Hematopoietic multipotent progenitor cell treated with erythropoietin and hydrocortisone succinate and interleukin-3 and kit ligand, for 6 days (in vitro differentiated cells): ENCODE measurements around the gene KANTR.
"Not testable (repeated sequence)": the region's sequence is repeated elsewhere in the genome, so short reads cannot be mapped to it uniquely, and the experiment has no call there.

Source experiments
- DNase-seq: peaks from one replicate; pipeline ENCODE4 v3.0.0-alpha.2; 2015

Gene KANTR

DNA sequence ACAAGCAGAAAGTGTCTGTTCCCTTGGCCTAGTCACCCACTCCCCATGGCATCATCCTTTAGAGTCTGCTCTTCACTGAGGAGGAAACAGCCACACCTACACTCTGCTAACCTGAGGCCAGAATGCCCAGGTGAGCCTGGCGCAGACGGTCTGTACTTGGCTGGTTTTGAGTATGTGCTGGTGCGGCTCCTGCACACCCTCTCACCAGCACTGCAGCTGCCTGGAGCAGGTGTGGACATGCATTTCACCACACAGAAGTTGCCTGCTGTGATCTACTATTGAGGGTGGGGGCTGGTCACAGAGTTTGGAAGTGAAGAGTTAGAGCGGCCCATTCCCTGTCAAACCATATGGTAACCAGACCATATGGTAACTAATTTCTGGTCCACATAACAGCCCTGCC, 39.5 kb downstream of the KANTR start:
- no peak for DNase-seq

DNA sequence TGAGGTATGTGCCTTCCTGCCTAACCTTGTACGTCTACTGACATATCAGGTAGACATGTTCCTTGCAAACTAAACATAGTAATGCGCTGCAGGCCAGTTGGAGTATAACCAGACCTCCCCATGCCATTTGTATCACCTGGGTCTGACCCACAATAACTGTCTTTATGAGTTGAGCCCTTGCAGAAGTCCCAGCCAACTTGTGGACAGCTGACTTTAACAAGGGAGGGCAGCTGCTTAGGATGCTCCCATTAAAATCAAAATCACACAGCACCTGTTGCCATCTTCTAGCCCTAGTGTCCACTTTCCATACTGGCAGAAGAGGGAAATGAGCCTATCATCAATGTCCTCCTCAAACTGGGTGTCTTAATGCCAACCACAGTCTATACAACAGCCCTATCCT, 41.6 kb downstream of the KANTR start:
- DNase-seq = no peak

DNA sequence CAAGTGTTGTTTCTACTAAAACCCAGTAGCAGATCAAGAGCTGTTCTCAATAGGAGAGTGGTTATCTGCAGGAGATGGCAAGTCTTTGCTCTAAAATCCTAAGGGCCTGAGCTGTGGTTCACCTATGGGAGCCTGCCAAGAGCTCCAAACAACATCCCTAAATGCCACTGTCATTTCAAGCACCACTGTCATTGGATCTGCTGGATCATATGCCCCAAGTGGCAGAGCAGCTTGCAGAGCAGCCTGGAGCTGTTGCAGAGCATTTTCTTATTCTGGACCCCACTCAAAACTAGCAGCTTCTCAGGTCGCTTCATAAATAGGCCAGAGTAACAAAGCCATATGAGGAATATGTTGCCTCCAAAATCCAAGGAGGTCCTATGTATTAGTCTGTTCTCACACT, 59.6 kb downstream of the KANTR start:
- DNase-seq = no peak

DNA sequence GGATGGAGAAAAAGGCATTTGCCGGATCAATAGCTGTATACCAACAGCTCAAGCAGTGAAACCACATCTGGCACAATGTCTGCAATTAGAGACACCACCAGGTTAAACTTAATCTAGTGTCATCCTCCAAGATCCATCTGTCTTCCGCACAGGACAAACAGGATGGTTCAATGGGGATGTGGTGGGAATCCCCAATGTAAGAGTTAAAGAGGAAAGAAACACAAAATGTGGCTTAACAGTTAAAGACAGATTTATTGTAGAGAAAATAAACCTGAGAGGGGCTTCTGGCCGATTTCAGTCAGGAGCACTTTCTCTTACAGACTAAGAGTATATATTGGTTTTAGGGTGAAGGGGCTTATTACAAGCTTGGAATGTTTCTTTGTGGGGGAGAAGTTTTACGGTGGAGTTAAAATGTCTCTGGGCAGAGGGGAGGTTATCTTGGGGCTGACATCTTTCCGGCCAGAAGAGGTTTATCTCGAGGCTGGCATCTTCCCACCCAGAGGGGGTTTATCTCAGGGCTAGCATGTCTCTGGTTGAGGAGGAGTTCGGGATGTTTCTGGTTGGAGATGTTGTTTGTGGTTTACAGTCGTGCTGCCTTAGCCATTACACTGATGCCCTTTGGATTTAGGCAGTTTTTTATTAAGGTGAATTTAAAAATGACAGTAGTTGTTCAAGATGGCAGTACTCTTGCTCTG, 61.7 kb downstream of the KANTR start:
- DNase-seq = peak; percentile 7

DNA sequence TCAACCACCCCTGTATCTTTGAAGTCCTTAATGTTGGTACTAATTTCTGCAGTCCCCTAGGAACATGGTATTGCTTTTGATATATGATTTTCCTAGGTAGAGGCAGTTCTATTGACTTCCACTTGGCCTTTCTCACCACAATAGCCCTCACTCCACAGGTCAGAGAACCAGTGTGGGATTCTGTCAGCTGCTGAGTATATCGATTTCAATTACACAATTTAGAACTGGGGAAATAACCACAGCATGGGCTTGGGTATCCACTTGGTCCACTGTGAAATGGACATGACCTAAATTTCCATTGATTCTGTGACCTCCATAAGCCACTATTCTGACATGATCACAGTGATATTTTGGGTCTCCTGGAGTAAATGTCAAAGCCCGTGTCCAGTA, 62.3 kb downstream of the KANTR start:
- no peak for DNase-seq

DNA sequence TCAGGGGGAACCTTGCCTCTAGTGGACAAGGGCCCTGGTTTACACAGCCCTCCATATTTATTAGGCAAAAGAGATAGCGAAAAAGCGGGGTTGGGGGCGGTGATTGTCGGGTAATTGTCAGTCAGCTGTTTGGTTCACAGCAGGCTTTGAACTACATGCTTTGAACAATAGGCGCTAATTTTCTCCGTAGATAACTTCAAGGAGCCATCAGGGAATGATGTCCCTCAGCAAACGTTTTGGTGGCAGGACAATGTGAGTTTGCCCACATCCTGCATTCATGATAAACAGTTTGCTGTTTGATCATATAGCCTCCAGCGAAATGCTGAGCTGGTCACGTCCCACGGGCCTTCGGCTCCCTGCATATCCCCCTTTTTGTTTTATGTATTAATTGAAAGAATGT, 65.2 kb downstream of the KANTR start:
- DNase-seq = no peak

DNA sequence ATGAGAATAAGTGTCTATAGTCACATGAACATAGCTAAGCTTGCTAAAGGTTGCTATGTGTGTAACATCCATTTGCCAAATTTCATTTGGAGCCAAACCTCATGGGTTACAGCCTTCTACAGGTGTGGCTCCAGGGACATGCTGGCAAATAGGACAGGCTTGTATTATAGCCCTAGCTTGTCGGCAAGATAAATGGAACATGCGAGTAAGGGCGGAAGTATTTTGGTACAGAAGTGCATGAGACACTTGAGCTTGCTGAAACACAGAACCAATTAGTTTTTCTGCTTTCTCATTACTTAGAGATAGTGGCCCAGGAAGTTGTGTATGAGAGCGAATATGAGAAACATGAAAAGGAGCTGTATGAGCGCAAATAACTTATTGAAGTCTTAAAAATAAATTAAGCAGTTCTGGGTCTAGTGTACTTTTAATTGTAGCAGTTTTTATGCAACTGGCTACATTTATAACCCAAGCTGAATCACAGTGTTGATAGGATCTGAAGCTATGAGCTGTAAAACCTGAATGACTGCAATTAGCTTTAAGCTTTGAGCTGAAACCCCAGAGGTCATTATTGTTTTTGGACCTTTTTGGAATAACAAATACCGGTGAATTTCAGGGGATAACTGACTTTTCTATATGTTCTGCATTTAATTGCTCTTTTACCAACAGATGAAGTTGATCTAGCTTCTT, 66.5 kb downstream of the KANTR start:
- DNase-seq = no peak

DNA sequence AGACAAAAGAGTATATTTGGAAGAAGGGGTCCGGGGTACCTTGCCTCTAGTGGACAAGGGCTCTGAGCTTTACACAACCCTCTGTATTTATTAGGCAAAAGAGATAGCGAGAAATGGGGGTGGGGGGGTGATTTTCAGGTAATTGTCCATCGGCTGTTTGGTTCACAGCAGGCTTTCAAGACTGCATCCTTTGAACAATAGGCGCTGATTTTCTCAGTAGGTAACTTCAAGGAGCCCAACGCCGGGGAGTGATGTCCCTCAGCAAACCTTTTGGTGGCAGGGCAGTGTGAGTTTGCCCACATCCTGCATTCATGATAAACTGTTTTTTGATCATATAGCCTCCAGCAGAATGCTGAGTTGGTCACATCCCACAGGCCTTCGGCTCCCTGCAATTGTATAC, 69.5 kb downstream of the KANTR start:
- DNase-seq = no peak

DNA sequence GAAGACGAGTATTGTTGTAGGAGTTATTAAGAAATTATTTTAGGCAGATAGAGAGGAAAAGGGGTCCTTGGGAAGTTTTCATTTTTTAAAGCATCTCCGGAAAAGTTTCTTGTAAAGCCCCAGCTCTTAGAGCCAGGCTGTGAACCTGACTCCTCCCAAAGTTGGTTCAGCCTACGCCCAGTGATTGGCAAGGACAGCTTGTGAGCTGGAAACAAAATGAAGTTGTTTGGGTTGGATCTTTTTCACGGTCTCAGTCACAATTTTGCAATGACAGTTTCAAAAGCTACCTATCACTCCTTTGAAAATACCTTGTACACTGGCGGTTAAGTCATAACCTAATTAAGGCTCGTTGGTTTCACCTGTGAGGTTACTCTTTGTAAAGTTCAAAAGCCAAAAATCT, 70.6 kb downstream of the KANTR start:
- DNase-seq = not testable (repeated sequence)

DNA sequence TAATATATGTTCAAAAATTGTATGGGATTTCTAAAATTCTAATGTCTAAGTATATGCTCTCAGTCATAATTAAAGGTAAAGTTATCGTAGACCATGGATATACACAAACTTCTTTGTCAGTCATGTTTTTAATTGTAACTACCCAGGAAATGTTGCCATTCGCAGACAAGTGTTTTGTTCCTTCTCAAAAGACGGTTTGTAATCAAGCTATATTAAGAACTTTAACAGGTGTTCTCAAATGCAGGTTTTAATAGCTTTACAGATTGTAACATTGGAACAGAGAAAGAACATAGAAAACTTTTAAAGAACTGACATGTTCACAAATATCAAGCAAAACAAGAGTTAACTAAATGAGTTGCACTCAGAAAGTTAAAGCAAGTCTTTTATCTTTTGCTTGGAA, 72.2 kb downstream of the KANTR start:
- no peak for DNase-seq

DNA sequence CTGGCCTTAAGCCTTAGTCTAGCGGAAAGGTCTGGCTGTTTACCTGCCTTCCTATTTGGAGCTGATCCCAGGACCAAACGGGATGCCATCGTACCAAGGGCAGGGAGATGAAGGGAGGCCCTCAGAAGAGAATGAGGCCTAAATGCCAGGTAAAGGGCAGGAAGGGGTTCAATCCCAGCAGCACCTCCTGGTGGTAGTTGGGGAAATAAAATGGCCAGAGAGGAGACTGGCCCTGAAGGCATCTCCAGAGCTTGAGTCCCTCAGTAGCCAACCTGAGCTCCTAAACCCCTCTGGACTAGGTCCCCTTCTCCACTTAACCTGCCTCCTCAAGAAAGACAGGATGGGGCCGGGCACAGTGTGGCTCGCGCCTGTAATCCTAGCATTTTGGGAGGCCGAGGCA, 77.4 kb downstream of the KANTR start:
- DNase-seq = no peak
